HepG2 (cell line): ENCODE data around the gene PRR35. TPM values are rescaled to one million over a fixed set of nuclear protein-coding genes. Genes with fewer than 3 reads are reported as not detected.

ENCODE experiments used
- ATF7-NPFF ChIP-seq: sonication (generic); formaldehyde crosslinking; IDR thresholded peaks from 2 replicates; pipeline ENCODE4 v1.8.1; 2023; ENCODE audit warnings: mild to moderate bottlenecking, low read depth, missing genetic modification reagents, moderate library complexity
- CTCF ChIP-seq: sonication (generic); formaldehyde crosslinking; IDR thresholded peaks from 2 replicates; pipeline ENCODE4 v1.5.0; 2020; ENCODE audit warnings: mild to moderate bottlenecking, missing genetic modification reagents, moderate library complexity
- DZIP1 ChIP-seq: sonication (generic); formaldehyde crosslinking; IDR thresholded peaks from 2 replicates; pipeline ENCODE4 v1.5.0; 2020; ENCODE audit warnings: mild to moderate bottlenecking, missing genetic modification reagents
- FOXA3 ChIP-seq: IDR thresholded peaks from 2 replicates; pipeline ENCODE4 v1.6.1; 2016; ENCODE audit warnings: missing genetic modification reagents, missing compliant biosample characterization
- GABPA ChIP-seq, 2 experiments: IDR thresholded peaks; 2 replicates each; pipeline ENCODE4 v1.6.1; 2011 to 2016; ENCODE audit warnings: low read depth in 2 of 2, low read length in 1 of 2, missing biosample characterization in 1 of 2, missing genetic modification characterization in 1 of 2
- HINFP ChIP-seq: sonication (generic); formaldehyde crosslinking; IDR thresholded peaks from 2 replicates; pipeline ENCODE4 v1.4.0; 2020; ENCODE audit warnings: low read depth, mild to moderate bottlenecking, missing genetic modification reagents
- NCOA2 ChIP-seq: sonication (generic); formaldehyde crosslinking; IDR thresholded peaks from 2 replicates; pipeline ENCODE4 v1.8.0; 2022; ENCODE audit warnings: inconsistent platforms
- POGZ ChIP-seq: sonication (generic); formaldehyde crosslinking; IDR thresholded peaks from 2 replicates; pipeline ENCODE4 v1.4.0; 2020; ENCODE audit warnings: mild to moderate bottlenecking, missing genetic modification reagents
- RBFOX2 ChIP-seq: fragments of 200-400 bp; formaldehyde crosslinking; IDR thresholded peaks from 2 replicates; pipeline ENCODE4 v1.6.1; 2017; ENCODE audit warnings: low read depth, mild to moderate bottlenecking, low read length
- STAG1 ChIP-seq: sonication (generic); formaldehyde crosslinking; IDR thresholded peaks from 2 replicates; pipeline ENCODE4 v1.4.0; 2020; ENCODE audit warnings: missing genetic modification reagents
- TBX2 ChIP-seq: sonication (generic); formaldehyde crosslinking; IDR thresholded peaks from 2 replicates; pipeline ENCODE4 v1.5.0; 2020; ENCODE audit warnings: missing genetic modification reagents, mild to moderate bottlenecking, borderline replicate concordance
- TCF7L2 ChIP-seq: IDR thresholded peaks from 2 replicates; pipeline ENCODE4 v1.6.1; 2011; ENCODE audit warnings: mild to moderate bottlenecking, low read depth, low read length, moderate library complexity
- ZNF235 ChIP-seq: sonication (generic); formaldehyde crosslinking; IDR thresholded peaks from 2 replicates; pipeline ENCODE4 v1.8.1; 2023; ENCODE audit warnings: mild to moderate bottlenecking, missing genetic modification reagents, borderline replicate concordance
- ZNF329 ChIP-seq: sonication (generic); formaldehyde crosslinking; IDR thresholded peaks from 2 replicates; pipeline ENCODE4 v1.9.0; 2021; ENCODE audit warnings: low read depth, mild to moderate bottlenecking, missing genetic modification reagents
- ZNF609 ChIP-seq: sonication (generic); formaldehyde crosslinking; IDR thresholded peaks from 2 replicates; pipeline ENCODE4 v1.4.0; 2020; ENCODE audit warnings: mild to moderate bottlenecking, missing genetic modification reagents, borderline replicate concordance
- ZNF772 ChIP-seq: sonication (generic); formaldehyde crosslinking; IDR thresholded peaks from 2 replicates; pipeline ENCODE4 v1.5.0; 2020; ENCODE audit warnings: mild to moderate bottlenecking, missing genetic modification reagents
- polyA plus RNA-seq, 8 experiments: library from polyadenylated mRNA; depleted of rRNA in 3 of 8; stranded (reverse) in 7 of 8; unstranded in 1 of 8; fragments of >200 nt; fragmentation: Illumina TruSeq in 4 of 8; extraction: Trizol in 4 of 8; gene quantifications; 2 replicates each; pipeline versions ENCODE4 v1.2.1 to v1.2.3, GENCODE V29; 2011 to 2016; ENCODE audit warnings: low read depth in 4 of 8, missing spikeins in 1 of 8, mixed read lengths in 1 of 8; ENCODE audit not compliant: insufficient read depth in 1 of 8
- total RNA-seq, 5 experiments: library from RNA; depleted of rRNA; stranded (reverse); fragments of >200 nt; fragmentation: Illumina TruSeq; extraction: Trizol; gene quantifications; 2 replicates each; pipeline ENCODE4 v1.2.3, GENCODE V29; 2016; ENCODE audit warnings: low read depth in 1 of 5

Gene PRR35
- total and polyA plus RNA-seq, 2 of the 13 experiments (the other 11 are each of a cell fraction or from before 2014, with no cell fraction given) = 0.07 to 0.16 TPM

GRCh38 chr16:588889-589657 is 28.9 kb downstream of the PRR35 start (continued):
- TF ChIP-seq HINFP (0 out of 2 replicates have a peak, but pooled peaks have one; percentile 10), ZNF329 (CRISPR knock-in tag) (0 out of 2 replicates have a peak, but pooled peaks have one; percentile 58), TCF7L2 (no peak), POGZ (CRISPR knock-in tag) (peak; percentile 50), FOXA3 (CRISPR knock-in tag) (peak; percentile 46), STAG1 (CRISPR knock-in tag) (0 out of 2 replicates have a peak, but pooled peaks have one; percentile 11), ZNF772 (CRISPR knock-in tag) (peak; percentile 30; the same call in 1 of the 2 replicates), CTCF (CRISPR knock-in tag) (0 out of 2 replicates have a peak, but pooled peaks have one; percentile 10), ATF7-NPFF (peak; percentile 63; the same call in 1 of the 2 replicates), RBFOX2 (peak; percentile 96), ZNF235 (peak; percentile 90; the same call in 1 of the 2 replicates), GABPA (IDR thresholded peaks at IDR 0.05; ENCODE audit: low read depth, low read length) (peak; percentile 86), GABPA (CRISPR knock-in tag; IDR thresholded peaks at IDR 0.05; ENCODE audit: low read depth) (peak; percentile 90), TBX2 (CRISPR knock-in tag) (no peak), ZNF609 (CRISPR knock-in tag) (peak; percentile 23; the same call in 1 of the 2 replicates), NCOA2 (CRISPR knock-in tag) (peak; percentile 19; the same call in 1 of the 2 replicates), DZIP1 (CRISPR knock-in tag) (no peak)
